ENCODE data around the gene KRT7. TPM values are rescaled to one million over a fixed set of nuclear protein-coding genes. Genes with fewer than 3 reads are reported as not detected.
"Not testable (repeated sequence)": the region's sequence is repeated elsewhere in the genome, so short reads cannot be mapped to it uniquely, and the experiment has no call there.

The KRT7 gene
- total RNA-seq, 1 donor from 2014 or later: 90.3 TPM

DNA sequence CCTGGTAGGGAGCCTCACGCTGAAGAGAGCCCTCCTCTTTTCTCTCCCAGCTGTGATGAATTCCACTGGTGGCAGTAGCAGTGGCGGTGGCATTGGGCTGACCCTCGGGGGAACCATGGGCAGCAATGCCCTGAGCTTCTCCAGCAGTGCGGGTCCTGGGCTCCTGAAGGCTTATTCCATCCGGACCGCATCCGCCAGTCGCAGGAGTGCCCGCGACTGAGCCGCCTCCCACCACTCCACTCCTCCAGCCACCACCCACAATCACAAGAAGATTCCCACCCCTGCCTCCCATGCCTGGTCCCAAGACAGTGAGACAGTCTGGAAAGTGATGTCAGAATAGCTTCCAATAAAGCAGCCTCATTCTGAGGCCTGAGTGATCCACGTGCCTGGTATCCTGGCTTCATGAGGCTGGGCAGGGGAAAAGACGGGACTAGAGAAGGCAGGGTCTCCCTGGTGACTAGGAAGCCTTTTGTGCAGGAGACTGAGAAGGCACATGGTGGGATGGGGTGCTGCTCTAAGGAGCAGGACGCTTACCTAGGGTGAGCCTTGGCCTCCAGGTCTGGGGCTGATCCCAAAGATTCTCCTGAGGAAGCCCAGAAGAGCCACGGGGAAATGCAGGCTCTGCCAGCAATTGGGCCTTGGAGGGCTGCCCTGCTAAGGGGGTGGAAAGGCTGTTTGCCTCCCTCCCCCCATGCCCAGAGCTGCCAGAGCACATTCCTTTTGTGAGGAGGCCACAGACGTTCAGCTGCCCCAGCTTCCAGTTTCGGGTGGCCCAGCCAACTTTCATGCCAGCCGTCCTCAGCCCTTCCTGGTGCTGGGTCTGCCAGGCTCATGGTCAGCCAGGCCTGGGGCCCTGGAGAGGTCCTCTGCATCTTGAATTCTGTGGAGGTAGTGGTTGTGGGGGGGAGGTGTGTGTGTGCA is 15.8 kb downstream of the KRT7 start:
- TF ChIP-seq, protein P1, sequence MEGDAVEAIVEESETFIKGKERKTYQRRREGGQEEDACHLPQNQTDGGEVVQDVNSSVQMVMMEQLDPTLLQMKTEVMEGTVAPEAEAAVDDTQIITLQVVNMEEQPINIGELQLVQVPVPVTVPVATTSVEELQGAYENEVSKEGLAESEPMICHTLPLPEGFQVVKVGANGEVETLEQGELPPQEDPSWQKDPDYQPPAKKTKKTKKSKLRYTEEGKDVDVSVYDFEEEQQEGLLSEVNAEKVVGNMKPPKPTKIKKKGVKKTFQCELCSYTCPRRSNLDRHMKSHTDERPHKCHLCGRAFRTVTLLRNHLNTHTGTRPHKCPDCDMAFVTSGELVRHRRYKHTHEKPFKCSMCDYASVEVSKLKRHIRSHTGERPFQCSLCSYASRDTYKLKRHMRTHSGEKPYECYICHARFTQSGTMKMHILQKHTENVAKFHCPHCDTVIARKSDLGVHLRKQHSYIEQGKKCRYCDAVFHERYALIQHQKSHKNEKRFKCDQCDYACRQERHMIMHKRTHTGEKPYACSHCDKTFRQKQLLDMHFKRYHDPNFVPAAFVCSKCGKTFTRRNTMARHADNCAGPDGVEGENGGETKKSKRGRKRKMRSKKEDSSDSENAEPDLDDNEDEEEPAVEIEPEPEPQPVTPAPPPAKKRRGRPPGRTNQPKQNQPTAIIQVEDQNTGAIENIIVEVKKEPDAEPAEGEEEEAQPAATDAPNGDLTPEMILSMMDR (IDR thresholded peaks at IDR 0.05; ENCODE audit: unreplicated experiment): no peak
- Mint-ChIP-seq H3K9me3 (no peaks in the 10 kb centered on the region), H3K27me3 (ENCODE audit: low read depth) (peaks cover 30% of the 10 kb centered on the region), H3K4me1 (peaks cover 35% of the 10 kb centered on the region), H3K27ac (no peak overlapping the region), H3K36me3 (no peaks in the 10 kb centered on the region), H3K4me3 (no peak overlapping the region)
- DNase-seq (ENCODE audit: low spot score in 2 of 2, unreplicated experiment in 2 of 2): no peak

DNA sequence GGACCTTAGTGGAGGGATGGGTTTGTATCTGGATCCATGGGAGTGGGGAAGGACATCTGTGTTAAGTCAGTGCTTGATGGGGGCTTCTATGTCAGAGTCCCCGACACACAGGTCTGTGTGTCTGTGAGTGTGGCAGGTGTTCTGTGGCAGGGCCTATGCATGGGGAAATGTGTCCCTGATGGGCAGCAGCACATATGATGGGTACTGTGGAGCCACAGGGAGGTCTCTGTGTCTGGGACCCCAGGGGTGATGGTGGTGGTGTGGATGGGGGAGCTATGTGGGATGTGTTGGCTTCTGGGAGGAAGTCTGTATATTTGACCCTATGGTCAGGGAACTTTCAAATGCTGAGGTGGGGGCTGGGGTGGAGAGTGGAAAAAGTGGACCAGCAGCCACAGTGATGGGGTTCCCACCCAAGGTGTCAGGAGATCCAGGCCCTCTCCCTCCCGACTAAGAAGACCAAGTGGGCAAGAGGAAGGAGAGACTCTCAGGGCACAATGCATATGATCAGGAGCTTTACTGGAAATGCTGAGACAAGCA is 16.5 kb downstream of the KRT7 start:
- DNase-seq (ENCODE audit: low spot score in 2 of 2, unreplicated experiment in 2 of 2): no peak
- Mint-ChIP-seq H3K4me1 (peaks cover 27% of the 10 kb centered on the region), H3K36me3 (no peaks in the 10 kb centered on the region), H3K27me3 (ENCODE audit: low read depth) (peaks cover 35% of the 10 kb centered on the region), H3K27ac (no peak overlapping the region), H3K4me3 (no peak overlapping the region), H3K9me3 (no peaks in the 10 kb centered on the region)
- TF ChIP-seq, protein P1 (IDR thresholded peaks at IDR 0.05; ENCODE audit: unreplicated experiment): no peak

DNA sequence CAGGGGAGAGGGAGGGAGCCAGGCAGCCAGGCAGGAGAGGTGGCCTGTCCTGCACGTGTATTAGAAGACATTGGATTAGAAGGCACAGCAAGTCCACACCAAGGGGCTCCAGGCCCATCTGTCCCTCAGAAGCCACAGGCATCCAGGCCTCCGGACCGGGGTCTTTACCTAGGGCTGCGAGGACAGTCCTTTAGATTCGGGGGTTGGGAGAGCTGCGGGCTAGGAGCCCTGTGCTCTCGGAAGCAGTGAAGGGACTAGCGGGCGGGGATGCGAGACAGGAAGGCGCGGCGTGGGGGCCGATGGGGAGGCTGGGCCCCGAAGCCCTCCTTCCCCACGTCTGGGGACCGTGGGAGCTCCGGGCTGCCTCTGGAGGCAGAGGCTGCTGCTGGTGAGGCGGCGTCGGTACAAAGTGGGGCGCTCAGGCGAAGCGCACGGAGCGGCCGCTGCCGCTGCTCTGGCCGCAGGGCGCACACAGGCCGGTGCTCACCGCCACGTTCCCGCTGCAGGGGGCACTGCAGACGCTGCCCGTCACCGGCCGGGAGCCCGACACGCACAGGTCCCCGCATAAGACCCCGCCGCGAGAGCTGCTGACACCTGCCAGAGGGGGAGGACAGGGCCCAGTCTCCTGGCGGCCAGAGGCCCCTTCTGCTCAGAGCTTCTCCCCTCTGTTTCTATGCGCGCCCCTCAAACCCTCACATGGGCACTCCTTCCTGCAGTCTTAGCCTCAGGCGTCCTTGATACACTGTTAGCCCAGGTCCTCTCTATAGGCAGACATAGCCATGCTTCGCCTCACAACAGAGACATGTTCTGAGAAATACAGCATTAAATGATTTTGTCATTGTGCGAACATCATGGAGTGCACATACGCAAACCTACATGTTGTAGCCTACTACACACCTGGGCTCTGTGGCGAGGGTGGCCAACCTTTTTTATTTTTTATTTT is 17.3 kb downstream of the KRT7 start:
- Mint-ChIP-seq H3K27ac (no peak overlapping the region), H3K9me3 (no peaks in the 10 kb centered on the region), H3K4me1 (peaks cover 20% of the 10 kb centered on the region), H3K27me3 (ENCODE audit: low read depth) (peaks cover 42% of the 10 kb centered on the region), H3K4me3 (no peak overlapping the region), H3K36me3 (no peaks in the 10 kb centered on the region)
- TF ChIP-seq, protein P1 (IDR thresholded peaks at IDR 0.05; ENCODE audit: unreplicated experiment): no peak
- no peak for DNase-seq (ENCODE audit: low spot score in 2 of 2, unreplicated experiment in 2 of 2)

DNA sequence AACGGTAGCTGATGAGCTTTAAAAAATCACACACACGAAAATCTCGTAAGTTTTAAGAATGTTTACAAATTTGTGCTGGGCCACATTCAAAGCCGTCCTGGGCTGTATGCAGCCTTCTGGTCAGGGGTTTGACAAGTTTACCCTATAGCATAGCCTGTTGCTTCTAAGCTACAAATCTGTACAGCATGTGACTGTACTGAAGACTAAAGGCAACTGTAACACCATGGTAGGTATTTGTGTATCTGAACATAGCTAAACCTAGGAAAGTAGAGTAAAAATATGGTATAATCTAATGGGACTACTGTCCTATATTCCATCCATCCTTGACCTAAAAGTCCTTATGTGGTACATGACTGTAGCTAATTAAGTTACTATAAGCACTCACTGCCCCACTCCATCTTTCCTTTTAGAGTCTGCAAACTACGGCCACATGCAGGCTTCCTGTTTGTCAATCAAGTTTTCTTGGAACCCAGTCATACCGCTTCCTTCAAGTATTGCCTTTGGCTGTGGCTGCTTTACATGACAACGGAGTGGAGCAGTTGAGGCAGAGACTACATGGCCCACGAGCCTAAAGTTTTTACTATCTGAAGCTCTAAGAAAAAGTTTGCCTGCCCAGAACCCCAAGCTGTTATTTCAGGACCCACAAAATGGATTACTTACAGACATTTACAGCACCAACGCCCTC is 18.5 kb downstream of the KRT7 start:
- H3K27me3 Mint-ChIP-seq (ENCODE audit: low read depth): peaks cover 54% of the 10 kb centered on the region
- DNase-seq (ENCODE audit: low spot score in 2 of 2, unreplicated experiment in 2 of 2): no peak
- H3K36me3 Mint-ChIP-seq: no peaks in the 10 kb centered on the region
- TF ChIP-seq, protein P1 (IDR thresholded peaks at IDR 0.05; ENCODE audit: unreplicated experiment): no peak
- no peaks in the 10 kb centered on the region for H3K9me3 Mint-ChIP-seq
- no peak overlapping the region for H3K27ac Mint-ChIP-seq
- no peak overlapping the region for H3K4me3 Mint-ChIP-seq
- peaks cover 18% of the 10 kb centered on the region for H3K4me1 Mint-ChIP-seq

DNA sequence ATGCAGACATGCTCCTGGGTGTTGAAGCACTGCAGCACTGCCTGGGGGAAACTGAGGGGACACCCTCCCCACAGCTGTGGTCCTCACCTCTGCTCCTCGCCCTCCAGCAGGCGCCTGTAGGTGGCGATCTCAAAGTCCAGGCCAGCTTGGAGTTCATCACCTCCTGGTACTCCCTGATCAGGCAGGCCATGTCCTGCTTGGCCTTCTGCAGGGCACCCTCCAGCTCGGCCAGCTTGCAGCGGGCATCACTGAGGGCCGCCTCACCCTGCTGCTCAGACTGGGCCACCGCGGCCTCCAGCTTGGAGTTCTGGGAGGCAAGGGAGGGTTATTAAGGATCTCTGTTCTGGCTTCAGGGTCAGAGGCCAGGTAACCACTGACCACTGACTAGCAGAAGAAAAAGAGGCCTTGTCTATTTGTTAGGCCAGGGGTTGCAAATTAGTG is 19.2 kb downstream of the KRT7 start:
- Mint-ChIP-seq H3K4me1 (peaks cover 15% of the 10 kb centered on the region), H3K27me3 (ENCODE audit: low read depth) (peaks cover 61% of the 10 kb centered on the region)
- DNase-seq (ENCODE audit: low spot score in 2 of 2, unreplicated experiment in 2 of 2); H3K4me3 Mint-ChIP-seq; H3K27ac Mint-ChIP-seq; H3K9me3 Mint-ChIP-seq; H3K36me3 Mint-ChIP-seq: not testable (repeated sequence)
